Activated naive CD4-positive, alpha-beta T cell treated with anti-CD3 and anti-CD28 coated beads, Interleukin-2, amount 50 U/mL, for 24 hours (primary cell): Measurements from ENCODE around the gene GJB6.
A peak's percentile ranks its signal among the peaks of the same experiment; 100 is the strongest.
"Not testable (repeated sequence)": the region's sequence is repeated elsewhere in the genome, so short reads cannot be mapped to it uniquely, and the experiment has no call there.

Experiments used
- H3K27ac Mint-ChIP-seq: one replicate; pipeline ENCODE4 v1.8.0; 2021; ENCODE audit warnings: mild to moderate bottlenecking, mixed read lengths
- H3K27me3 Mint-ChIP-seq: one replicate; pipeline ENCODE4 v1.8.0; 2021; ENCODE audit warnings: mixed read lengths
- H3K36me3 Mint-ChIP-seq: one replicate; pipeline ENCODE4 v1.8.0; 2021; ENCODE audit warnings: mixed read lengths
- H3K4me1 Mint-ChIP-seq: one replicate; pipeline ENCODE4 v1.8.0; 2021; ENCODE audit warnings: mixed read lengths
- H3K4me3 Mint-ChIP-seq: one replicate; pipeline ENCODE4 v1.8.0; 2021; ENCODE audit warnings: mild to moderate bottlenecking, mixed read lengths
- H3K9me3 Mint-ChIP-seq: one replicate; pipeline ENCODE4 v1.8.0; 2021; ENCODE audit warnings: mixed read lengths

GJB6 gene

GRCh38 chr13:20231839-20232555, at the start of gene GJB6:
Gene GJB6, minus strand, starts transcription at chr13:20232319. Its CDS starts 8,839 bp downstream, at chr13:20223480.
- no peak within 1 kb of the TSS for H3K27ac Mint-ChIP-seq
- H3K4me3 Mint-ChIP-seq = peak within 1 kb of the TSS; percentile 84
- peaks cover 14% of the 10 kb centered on the region for H3K27me3 Mint-ChIP-seq

GRCh38 chr13:20276901-20277300, 44.8 kb upstream of the GJB6 start:
- H3K27me3 Mint-ChIP-seq, H3K4me3 Mint-ChIP-seq, H3K9me3 Mint-ChIP-seq, H3K4me1 Mint-ChIP-seq, H3K36me3 Mint-ChIP-seq, H3K27ac Mint-ChIP-seq: not testable (repeated sequence)

More at GRCh38 chr13:20231839-20232555, at the start of gene GJB6:
- no peaks in the 10 kb centered on the region for H3K36me3 Mint-ChIP-seq
- H3K4me1 Mint-ChIP-seq = peaks cover 8% of the 10 kb centered on the region
- H3K9me3 Mint-ChIP-seq = no peaks in the 10 kb centered on the region

DNA sequence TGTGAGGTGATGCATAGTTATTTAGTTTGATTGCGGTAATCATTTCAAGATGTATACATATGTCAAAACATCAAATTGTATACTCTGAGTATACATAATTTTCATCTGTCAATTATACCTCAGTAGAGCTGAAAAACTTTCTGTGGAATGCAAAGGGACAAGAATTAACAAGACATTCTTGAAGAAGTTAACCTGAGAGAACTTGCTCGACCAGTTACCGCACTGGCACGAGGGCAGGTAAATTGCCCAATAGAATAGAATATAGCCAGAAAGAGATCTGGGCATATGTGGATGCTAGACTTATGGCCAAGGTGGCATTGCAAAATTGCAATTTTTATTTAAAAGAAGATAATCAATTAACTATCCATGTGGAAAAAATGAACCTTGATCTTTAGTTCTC, 42.3 kb upstream of the GJB6 start:
- no peaks in the 10 kb centered on the region for H3K4me1 Mint-ChIP-seq
- no peak overlapping the region for H3K4me3 Mint-ChIP-seq
- H3K36me3 Mint-ChIP-seq = no peaks in the 10 kb centered on the region
- H3K9me3 Mint-ChIP-seq = no peaks in the 10 kb centered on the region
- no peaks in the 10 kb centered on the region for H3K27me3 Mint-ChIP-seq
- H3K27ac Mint-ChIP-seq = no peak overlapping the region

DNA sequence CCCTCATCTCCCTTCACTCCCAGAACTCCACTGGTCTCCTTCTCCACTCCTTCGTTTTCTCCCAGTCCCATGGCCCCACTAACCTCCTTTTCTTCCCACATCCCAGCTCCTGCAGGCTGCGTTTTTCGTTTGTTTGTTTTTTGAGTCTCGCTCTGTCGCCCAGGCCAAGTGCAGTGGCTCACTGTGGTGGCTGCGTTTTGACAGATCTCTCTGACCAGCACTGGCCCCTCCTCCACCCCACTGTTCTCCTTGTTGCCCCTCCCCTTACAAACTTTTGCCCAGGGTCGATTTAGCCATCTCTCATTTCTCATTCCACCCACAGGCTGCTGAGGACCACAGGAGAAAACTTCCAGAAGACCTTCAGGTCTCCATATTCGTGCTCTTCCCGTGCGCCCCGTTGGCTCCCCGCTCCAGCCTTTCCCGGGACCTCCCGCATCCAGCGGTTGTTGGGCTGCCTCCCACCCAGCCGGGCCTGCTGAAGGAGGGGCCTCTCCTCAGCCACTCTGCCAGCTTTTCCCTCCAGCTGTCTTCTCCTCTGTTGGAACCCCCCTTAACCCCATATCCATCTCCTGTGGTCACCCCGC, 40.6 kb upstream of the GJB6 start:
- Mint-ChIP-seq H3K4me3 (no peak overlapping the region), H3K27me3 (no peaks in the 10 kb centered on the region), H3K9me3 (no peaks in the 10 kb centered on the region), H3K4me1 (no peaks in the 10 kb centered on the region), H3K27ac (no peak overlapping the region), H3K36me3 (no peaks in the 10 kb centered on the region)

- Mint-ChIP-seq H3K4me3 (no peak overlapping the region), H3K27me3 (no peaks in the 10 kb centered on the region), H3K9me3 (no peaks in the 10 kb centered on the region), H3K27ac (no peak overlapping the region), H3K36me3 (no peaks in the 10 kb centered on the region), H3K4me1 (no peaks in the 10 kb centered on the region)
Observed at GRCh38 chr13:20272104-20272503, 40.0 kb upstream of the GJB6 start.

GRCh38 chr13:20271441-20271840, 39.3 kb upstream of the GJB6 start:
- H3K36me3 Mint-ChIP-seq = no peaks in the 10 kb centered on the region
- H3K27ac Mint-ChIP-seq = no peak overlapping the region
- no peaks in the 10 kb centered on the region for H3K9me3 Mint-ChIP-seq
- no peaks in the 10 kb centered on the region for H3K4me1 Mint-ChIP-seq
- H3K27me3 Mint-ChIP-seq = peaks cover 1% of the 10 kb centered on the region
- no peak overlapping the region for H3K4me3 Mint-ChIP-seq

GRCh38 chr13:20270163-20270865, 38.2 kb upstream of the GJB6 start:
- Mint-ChIP-seq H3K9me3 (no peaks in the 10 kb centered on the region), H3K4me1 (no peaks in the 10 kb centered on the region), H3K4me3 (no peak overlapping the region), H3K27ac (no peak overlapping the region), H3K36me3 (no peaks in the 10 kb centered on the region), H3K27me3 (peaks cover 1% of the 10 kb centered on the region)

DNA sequence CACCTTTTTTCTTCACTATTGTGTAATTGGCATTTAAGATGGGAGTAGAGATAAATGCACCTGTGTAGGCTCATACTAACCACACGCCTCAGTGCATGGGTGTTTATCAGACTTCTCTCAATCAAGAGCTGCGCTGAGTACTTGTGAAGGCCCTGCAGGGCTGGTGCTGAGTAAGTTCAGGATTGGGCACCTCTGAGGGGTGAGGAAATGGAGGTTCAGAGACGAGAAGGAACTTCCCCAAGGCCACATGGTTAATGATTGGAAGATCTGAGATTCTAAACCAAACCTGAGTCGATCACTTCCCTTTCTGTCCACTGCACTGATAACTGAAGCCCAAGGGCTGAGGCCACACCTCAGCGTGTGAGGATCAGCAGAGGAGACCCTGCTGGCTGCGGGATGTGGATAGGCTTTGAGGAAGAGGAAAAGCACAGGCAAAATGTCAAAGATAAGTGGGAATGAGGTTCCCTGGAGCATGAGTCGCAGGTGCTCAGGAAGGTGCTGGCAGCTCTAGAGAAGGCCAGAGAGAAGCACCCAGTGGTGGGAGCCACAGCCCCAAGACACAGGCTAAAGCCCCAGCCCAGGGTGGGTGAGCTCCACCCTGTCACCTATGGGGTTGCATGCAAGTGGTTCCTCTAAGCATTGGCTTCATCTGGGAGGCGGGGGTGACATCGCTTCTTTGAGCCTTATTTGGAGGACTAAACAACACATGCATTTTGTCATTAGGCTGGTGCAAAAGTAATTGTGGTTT, 32.3 kb upstream of the GJB6 start:
- H3K9me3 Mint-ChIP-seq = no peaks in the 10 kb centered on the region
- peaks cover 3% of the 10 kb centered on the region for H3K27me3 Mint-ChIP-seq
- no peaks in the 10 kb centered on the region for H3K36me3 Mint-ChIP-seq
- H3K4me1 Mint-ChIP-seq = no peaks in the 10 kb centered on the region
- no peak overlapping the region for H3K27ac Mint-ChIP-seq
- H3K4me3 Mint-ChIP-seq = no peak overlapping the region

- Mint-ChIP-seq H3K4me3 (no peak overlapping the region), H3K4me1 (no peaks in the 10 kb centered on the region), H3K27me3 (peaks cover 3% of the 10 kb centered on the region), H3K9me3 (no peaks in the 10 kb centered on the region), H3K36me3 (no peaks in the 10 kb centered on the region), H3K27ac (no peak overlapping the region)
Observed at GRCh38 chr13:20263393-20264044, 31.4 kb upstream of the GJB6 start.

DNA sequence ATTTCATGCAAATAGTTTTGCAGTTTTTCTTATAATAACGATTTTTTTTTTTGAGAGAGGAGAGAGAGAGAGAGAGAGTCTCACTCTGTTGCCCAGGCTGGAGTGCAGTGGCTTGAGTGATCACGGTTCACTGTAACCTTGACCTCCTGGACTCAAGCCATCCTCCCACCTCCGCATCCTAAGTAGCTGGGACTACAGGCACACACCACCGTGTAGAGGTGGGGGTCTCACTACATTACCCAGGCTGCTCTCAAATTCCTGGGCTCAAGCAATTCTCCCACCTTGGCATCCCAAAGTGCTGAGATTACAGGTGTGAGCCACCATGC, 26.8 kb upstream of the GJB6 start:
- H3K9me3 Mint-ChIP-seq = no peaks in the 10 kb centered on the region
- H3K27me3 Mint-ChIP-seq = peaks cover 2% of the 10 kb centered on the region
- H3K36me3 Mint-ChIP-seq = no peaks in the 10 kb centered on the region
- H3K27ac Mint-ChIP-seq = no peak overlapping the region
- no peak overlapping the region for H3K4me3 Mint-ChIP-seq
- no peaks in the 10 kb centered on the region for H3K4me1 Mint-ChIP-seq

- no peaks in the 10 kb centered on the region for H3K4me1 Mint-ChIP-seq
- no peaks in the 10 kb centered on the region for H3K36me3 Mint-ChIP-seq
- H3K9me3 Mint-ChIP-seq = no peaks in the 10 kb centered on the region
- H3K27me3 Mint-ChIP-seq = peaks cover under 1% of the 10 kb centered on the region
- H3K27ac Mint-ChIP-seq = no peak overlapping the region
- H3K4me3 Mint-ChIP-seq = no peak overlapping the region
Observed at GRCh38 chr13:20258208-20258962, 26.3 kb upstream of the GJB6 start.

DNA sequence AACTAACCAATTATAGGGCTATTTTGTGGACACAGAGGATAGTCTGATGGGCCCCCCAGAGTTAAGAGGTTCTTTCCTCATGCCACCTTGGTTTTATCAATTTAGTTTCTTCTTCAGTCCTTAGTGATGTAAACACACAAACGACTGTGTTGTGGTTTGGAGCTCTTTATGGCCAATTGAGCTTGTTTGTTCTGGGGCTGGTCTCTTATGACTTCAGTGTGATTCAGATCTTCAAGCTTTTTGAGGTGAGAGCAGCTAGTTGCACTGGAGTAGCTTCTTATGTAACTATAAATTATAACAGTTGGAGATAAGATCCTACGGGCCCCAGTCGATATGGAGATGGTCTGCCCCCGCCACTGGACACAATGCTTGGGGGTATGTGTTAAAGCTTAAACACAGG, 22.0 kb upstream of the GJB6 start:
- Mint-ChIP-seq H3K27ac (no peak overlapping the region), H3K27me3 (peaks cover 1% of the 10 kb centered on the region), H3K4me1 (no peaks in the 10 kb centered on the region), H3K4me3 (no peak overlapping the region), H3K36me3 (no peaks in the 10 kb centered on the region), H3K9me3 (no peaks in the 10 kb centered on the region)

- H3K4me3 Mint-ChIP-seq = no peak overlapping the region
Observed at GRCh38 chr13:20249913-20250312, 17.8 kb upstream of the GJB6 start.

DNA sequence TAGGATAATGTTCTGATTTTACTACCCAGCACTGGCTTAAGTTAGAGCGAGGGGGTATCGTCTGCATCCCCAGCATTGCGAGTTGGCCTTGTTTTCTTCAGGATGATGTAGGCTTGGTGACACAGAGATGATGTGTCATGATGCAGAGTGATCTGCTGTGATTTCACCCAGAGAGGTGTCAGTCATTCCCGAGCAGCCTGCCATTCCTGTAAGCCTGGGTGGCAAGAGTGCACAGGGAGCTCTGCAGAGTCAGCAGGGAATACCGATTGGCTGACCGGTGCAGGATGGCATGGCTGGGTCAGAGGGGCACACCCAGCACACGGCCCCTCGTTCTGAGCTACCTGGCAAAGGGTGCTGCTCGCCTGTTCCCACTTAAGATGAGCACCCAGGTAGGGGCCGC, 15.8 kb upstream of the GJB6 start:
- no peaks in the 10 kb centered on the region for H3K36me3 Mint-ChIP-seq
- no peak overlapping the region for H3K4me3 Mint-ChIP-seq
- H3K9me3 Mint-ChIP-seq = no peaks in the 10 kb centered on the region
- H3K4me1 Mint-ChIP-seq = no peaks in the 10 kb centered on the region
- H3K27me3 Mint-ChIP-seq = peaks cover 1% of the 10 kb centered on the region
- H3K27ac Mint-ChIP-seq = no peak overlapping the region

More at GRCh38 chr13:20249913-20250312, 17.8 kb upstream of the GJB6 start:
- Mint-ChIP-seq H3K4me1 (no peaks in the 10 kb centered on the region), H3K27ac (no peak overlapping the region), H3K36me3 (no peaks in the 10 kb centered on the region), H3K9me3 (no peaks in the 10 kb centered on the region), H3K27me3 (peaks cover 1% of the 10 kb centered on the region)

GRCh38 chr13:20247403-20247802, 15.3 kb upstream of the GJB6 start:
- no peaks in the 10 kb centered on the region for H3K9me3 Mint-ChIP-seq
- H3K27me3 Mint-ChIP-seq = peaks cover 1% of the 10 kb centered on the region
- no peak overlapping the region for H3K4me3 Mint-ChIP-seq
- H3K4me1 Mint-ChIP-seq = no peaks in the 10 kb centered on the region
- H3K27ac Mint-ChIP-seq = no peak overlapping the region
- no peaks in the 10 kb centered on the region for H3K36me3 Mint-ChIP-seq
